Sigmoid colon (tissue), 7 donors: ENCODE data around the gene RYR3. TPM values are rescaled to one million over a fixed set of nuclear protein-coding genes. Genes with fewer than 3 reads are reported as not detected.

Source experiments
- DNase-seq: peaks from one replicate; pipeline ENCODE4 v3.0.0-alpha.2; 2019
- H3K27ac ChIP-seq, 4 donors: fragments of 200-600 bp; sonication (generic); one replicate each; pipeline ENCODE4 v1.5.1; 2016 to 2019; ENCODE audit warnings: mild to moderate bottlenecking in 1 of 4
- H3K27me3 ChIP-seq, 3 donors: fragments of 200-600 bp; sonication (generic); one replicate each; pipeline ENCODE4 v1.5.1; 2019; ENCODE audit warnings: mild to moderate bottlenecking in 1 of 3
- H3K36me3 ChIP-seq, 4 donors: fragments of 200-600 bp; sonication (generic); one replicate each; pipeline ENCODE4 v1.5.1; 2016 to 2019
- H3K4me1 ChIP-seq, 4 donors: fragments of 200-600 bp; sonication (generic); one replicate each; pipeline ENCODE4 v1.5.1; 2017 to 2019
- H3K4me3 ChIP-seq, 4 donors: fragments of 200-600 bp; sonication (generic); one replicate each; pipeline ENCODE4 v1.5.1; 2017 to 2019; ENCODE audit warnings: mild to moderate bottlenecking in 2 of 4, moderate library complexity in 1 of 4
- H3K9me3 ChIP-seq, 4 donors: fragments of 200-600 bp in 3 of 4; sonication (generic) in 3 of 4; one replicate each; pipeline versions ENCODE4 v1.5.1 to v1.6.1; 2013 to 2019
- EP300 ChIP-seq, 4 donors: sonication (generic); formaldehyde crosslinking; IDR thresholded peaks; one replicate each; pipeline ENCODE4 v1.6.1; 2017; ENCODE audit warnings: antibody characterized with exemption in 4 of 4
- POLR2A ChIP-seq, 2 donors: fragments of 450-650 bp; IDR thresholded peaks; one replicate each; pipeline ENCODE4 v1.6.1; 2016; ENCODE audit warnings: antibody characterized with exemption in 2 of 2, mild to moderate bottlenecking in 2 of 2, moderate library complexity in 2 of 2
- POLR2AphosphoS5 ChIP-seq, 4 donors: sonication (generic); formaldehyde crosslinking; IDR thresholded peaks; one replicate each; pipeline ENCODE4 v1.6.1; 2017; ENCODE audit warnings: antibody characterized with exemption in 4 of 4
- WGBS, 2 donors: extraction: QIAGEN DNeasy Blood & Tissue Kit; methylation state at CpG; one replicate each; pipeline ENCODE4 v1.1.7; 2013; 5-methylcytosine and 5-hydroxymethylcytosine counted together
- intact Hi-C: fragments of 100-400 bp; cut with DNase I; formaldehyde crosslinking; loops from one replicate; pipeline ENCODE4 v1.15.1; 2023
- polyA plus RNA-seq, 3 donors: library from polyadenylated mRNA; stranded (reverse); fragments of 200-250 nt; gene quantifications; one replicate each; pipeline ENCODE4 v1.2.3, GENCODE V29; 2013
- total RNA-seq, 4 donors: library from RNA; depleted of rRNA; stranded (reverse); fragments of >200 nt; gene quantifications; one replicate each; pipeline ENCODE4 v1.1.0, GENCODE V29; 2016
- TF ChIP-seq, protein P1 (sequence below), 4 experiments: fragments of 450-650 bp in 3 of 4; fragments of 200-600 bp in 1 of 4; IDR thresholded peaks; one replicate each; pipeline ENCODE4 v1.5.1; 2016 to 2019; ENCODE audit warnings: antibody characterized with exemption in 4 of 4, mild to moderate bottlenecking in 3 of 4, moderate library complexity in 2 of 4
- donor health status: healthy with polysubstance abuse.
- donor health status: Bipolar disorder and iron deficiency.
- donor health status: healthy.

RYR3 gene
- total and polyA plus RNA-seq, 7 donors = 0.38 to 29.1 (median 10.5) TPM; not detected in 1

- TF ChIP-seq POLR2AphosphoS5 (IDR thresholded peaks at IDR 0.05) (no peak), EP300 (IDR thresholded peaks at IDR 0.05) (no peak), POLR2A (IDR thresholded peaks at IDR 0.05) (no peak)
- TF ChIP-seq, protein P1, sequence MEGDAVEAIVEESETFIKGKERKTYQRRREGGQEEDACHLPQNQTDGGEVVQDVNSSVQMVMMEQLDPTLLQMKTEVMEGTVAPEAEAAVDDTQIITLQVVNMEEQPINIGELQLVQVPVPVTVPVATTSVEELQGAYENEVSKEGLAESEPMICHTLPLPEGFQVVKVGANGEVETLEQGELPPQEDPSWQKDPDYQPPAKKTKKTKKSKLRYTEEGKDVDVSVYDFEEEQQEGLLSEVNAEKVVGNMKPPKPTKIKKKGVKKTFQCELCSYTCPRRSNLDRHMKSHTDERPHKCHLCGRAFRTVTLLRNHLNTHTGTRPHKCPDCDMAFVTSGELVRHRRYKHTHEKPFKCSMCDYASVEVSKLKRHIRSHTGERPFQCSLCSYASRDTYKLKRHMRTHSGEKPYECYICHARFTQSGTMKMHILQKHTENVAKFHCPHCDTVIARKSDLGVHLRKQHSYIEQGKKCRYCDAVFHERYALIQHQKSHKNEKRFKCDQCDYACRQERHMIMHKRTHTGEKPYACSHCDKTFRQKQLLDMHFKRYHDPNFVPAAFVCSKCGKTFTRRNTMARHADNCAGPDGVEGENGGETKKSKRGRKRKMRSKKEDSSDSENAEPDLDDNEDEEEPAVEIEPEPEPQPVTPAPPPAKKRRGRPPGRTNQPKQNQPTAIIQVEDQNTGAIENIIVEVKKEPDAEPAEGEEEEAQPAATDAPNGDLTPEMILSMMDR (IDR thresholded peaks at IDR 0.05) = no peak
- no peak for DNase-seq
- no peak overlapping the region for H3K4me3 ChIP-seq
- no peaks in the 10 kb centered on the region for H3K4me1 ChIP-seq
- H3K36me3 ChIP-seq = no peaks in the 10 kb centered on the region
- WGBS, 2 donors = 86 to 92% methylated on average over 6 of the region's 6 CpGs
- no peaks in the 10 kb centered on the region for H3K27me3 ChIP-seq
- intact Hi-C loops = no loop called here
- no peaks in the 10 kb centered on the region for H3K9me3 ChIP-seq
- H3K27ac ChIP-seq = no peak overlapping the region
These were observed 31.1 kb upstream of the RYR3 start for GRCh38 chr15:33279613-33280205.

- Histone ChIP-seq H3K27me3 (no peaks in the 10 kb centered on the region), H3K4me3 (no peak overlapping the region)
These were observed 28.3 kb upstream of the RYR3 start for GRCh38 chr15:33282226-33283020.

DNA sequence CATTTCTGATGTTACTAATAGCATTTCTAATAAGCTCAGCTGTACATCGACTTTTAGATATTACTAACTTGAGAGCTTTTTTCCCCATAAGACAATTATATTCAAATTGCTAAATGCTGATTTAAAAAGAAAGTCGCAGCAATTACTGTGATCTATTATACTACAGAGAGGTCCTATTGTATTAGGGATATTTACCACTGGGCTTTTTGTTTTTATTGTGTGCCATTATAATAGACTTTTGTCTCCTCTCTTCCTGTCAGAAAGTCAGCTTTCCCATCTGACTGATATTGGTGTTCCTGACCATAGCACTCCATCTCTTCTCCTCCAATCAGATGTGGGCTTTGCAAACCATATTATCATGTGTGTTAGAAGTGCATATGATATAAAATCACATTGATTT, 27.2 kb upstream of the RYR3 start:
- intact Hi-C loops = no loop called here
- 80 to 90% methylated on average over 2 of the region's 2 CpGs for WGBS, 2 donors
- Histone ChIP-seq H3K9me3 (no peaks in the 10 kb centered on the region), H3K27me3 (no peaks in the 10 kb centered on the region), H3K36me3 (no peaks in the 10 kb centered on the region), H3K27ac (no peak overlapping the region), H3K4me1 (no peaks in the 10 kb centered on the region), H3K4me3 (no peak overlapping the region)
- DNase-seq = no peak
- TF ChIP-seq, protein P1 (IDR thresholded peaks at IDR 0.05) = no peak
- TF ChIP-seq EP300 (IDR thresholded peaks at IDR 0.05) (no peak), POLR2AphosphoS5 (IDR thresholded peaks at IDR 0.05) (no peak), POLR2A (IDR thresholded peaks at IDR 0.05) (no peak)

More at GRCh38 chr15:33282226-33283020, 28.3 kb upstream of the RYR3 start:
- intact Hi-C loops = no loop called here
- H3K9me3 ChIP-seq = no peaks in the 10 kb centered on the region
- H3K36me3 ChIP-seq = no peaks in the 10 kb centered on the region
- no peak for DNase-seq
- 65 to 76% methylated on average over 6 of the region's 6 CpGs for WGBS, 2 donors
- no peak overlapping the region for H3K27ac ChIP-seq
- TF ChIP-seq EP300 (IDR thresholded peaks at IDR 0.05) = no peak
- TF ChIP-seq POLR2A (IDR thresholded peaks at IDR 0.05) = no peak
- TF ChIP-seq, protein P1 (IDR thresholded peaks at IDR 0.05) = no peak
- TF ChIP-seq POLR2AphosphoS5 (IDR thresholded peaks at IDR 0.05) = no peak
- no peaks in the 10 kb centered on the region for H3K4me1 ChIP-seq

- TF ChIP-seq, protein P1 (IDR thresholded peaks at IDR 0.05) = no peak
- TF ChIP-seq POLR2A (IDR thresholded peaks at IDR 0.05) (no peak), EP300 (IDR thresholded peaks at IDR 0.05) (no peak), POLR2AphosphoS5 (IDR thresholded peaks at IDR 0.05) (no peak)
- Histone ChIP-seq H3K4me3 (no peak overlapping the region), H3K9me3 (no peaks in the 10 kb centered on the region), H3K27me3 (no peaks in the 10 kb centered on the region), H3K36me3 (no peaks in the 10 kb centered on the region), H3K4me1 (no peaks in the 10 kb centered on the region), H3K27ac (no peak overlapping the region)
- intact Hi-C loops = no loop called here
- WGBS, 2 donors = 72 to 81% methylated on average over 1 of the region's 1 CpG
- no peak for DNase-seq
These were observed 26.4 kb upstream of the RYR3 start for GRCh38 chr15:33284336-33284735.
